Measurements from ENCODE around the gene LHX8. TPM values are rescaled to one million over a fixed set of nuclear protein-coding genes. Genes with fewer than 3 reads are reported as not detected.
"Not testable (repeated sequence)": the region's sequence is repeated elsewhere in the genome, so short reads cannot be mapped to it uniquely, and the experiment has no call there.

Gene LHX8
- not detected in 2 replicates for total RNA-seq (2014; rRNA removed; shearing (Covaris generic))

DNA sequence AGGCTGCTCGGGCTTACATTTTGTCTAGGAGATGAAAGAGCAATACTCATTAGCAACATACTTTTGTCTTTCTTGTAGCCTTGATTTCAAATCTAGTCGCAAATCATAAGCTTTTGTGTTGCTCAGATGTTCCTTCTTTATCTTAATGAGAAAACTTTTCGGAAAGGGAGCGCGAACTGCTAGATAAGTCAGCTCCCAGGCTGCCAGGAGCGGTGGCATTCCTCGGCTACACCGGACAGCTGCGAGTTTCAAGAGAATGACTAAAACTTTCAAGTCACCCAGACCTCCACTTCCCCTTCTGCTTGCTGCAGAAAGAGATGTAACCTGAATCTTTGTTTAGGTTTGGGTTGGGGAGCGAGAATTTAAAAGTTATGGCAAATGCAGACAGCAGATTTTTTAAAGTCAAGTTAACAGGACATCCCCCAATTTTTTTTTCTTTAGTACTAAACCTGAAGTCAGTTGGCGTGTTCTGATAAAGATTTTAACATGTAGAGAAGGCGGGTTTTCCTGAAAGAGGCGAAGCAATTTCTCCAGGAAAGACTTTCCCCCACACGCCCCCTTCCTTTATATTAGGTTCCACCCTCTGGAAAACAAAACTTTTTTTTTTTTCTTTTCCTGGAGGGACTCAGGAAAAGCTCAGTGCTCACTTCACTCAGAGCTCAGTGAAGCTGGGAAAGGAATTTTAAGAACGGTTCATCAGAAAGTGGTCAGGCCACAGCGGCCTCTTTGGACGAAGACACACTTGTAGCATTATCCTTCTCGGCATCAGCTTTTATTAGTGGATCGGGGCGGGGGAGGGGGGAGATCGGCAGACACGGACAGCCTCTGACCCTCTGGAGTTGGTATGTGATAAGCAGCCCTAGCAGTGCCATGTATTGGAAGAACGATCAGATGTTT is at the start of gene LHX8:
TSS of gene LHX8 (plus strand) at position 639 of the 897 bp plus-strand sequence. CDS start 2,227 bp downstream, outside the sequence.
- Histone ChIP-seq H3K27me3 (ENCODE audit: control insufficient read depth, insufficient read depth, low read length) (peaks cover 96% of the 10 kb centered on the region), H3K36me3 (replicated peaks; ENCODE audit: control insufficient read depth, insufficient read depth, low read length) (no peaks in the 10 kb centered on the region), H3K4me3 (ENCODE audit: insufficient read depth, low read depth, low read length) (peak within 1 kb of the TSS; percentile 50)
- peak; percentile 42 for DNase-seq

DNA sequence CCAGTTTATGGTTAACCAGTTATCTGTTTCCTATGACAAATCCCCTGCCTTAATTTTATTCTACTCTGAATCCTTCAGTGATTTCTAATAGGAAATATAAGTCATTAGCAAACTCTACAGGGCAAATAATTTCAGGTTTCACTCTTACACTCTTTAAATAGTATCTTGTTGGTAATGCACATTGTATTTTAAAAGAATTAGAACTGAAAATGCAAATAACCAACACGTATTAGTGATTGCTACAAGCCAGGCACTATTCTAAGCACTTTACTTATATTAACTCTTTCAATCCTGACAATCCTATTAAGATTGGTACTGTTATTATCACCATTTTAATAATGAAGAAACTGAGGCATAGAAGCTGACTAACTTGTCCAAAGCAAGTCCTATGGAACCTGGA is 48.3 kb upstream of the LHX8 start:
- Histone ChIP-seq H3K4me3 (ENCODE audit: insufficient read depth, low read depth, low read length) (no peak overlapping the region), H3K36me3 (replicated peaks; ENCODE audit: control insufficient read depth, insufficient read depth, low read length) (no peaks in the 10 kb centered on the region), H3K27me3 (ENCODE audit: control insufficient read depth, insufficient read depth, low read length) (peaks cover 6% of the 10 kb centered on the region; the same call in 1 of the 2 replicates)
- DNase-seq = no peak

DNA sequence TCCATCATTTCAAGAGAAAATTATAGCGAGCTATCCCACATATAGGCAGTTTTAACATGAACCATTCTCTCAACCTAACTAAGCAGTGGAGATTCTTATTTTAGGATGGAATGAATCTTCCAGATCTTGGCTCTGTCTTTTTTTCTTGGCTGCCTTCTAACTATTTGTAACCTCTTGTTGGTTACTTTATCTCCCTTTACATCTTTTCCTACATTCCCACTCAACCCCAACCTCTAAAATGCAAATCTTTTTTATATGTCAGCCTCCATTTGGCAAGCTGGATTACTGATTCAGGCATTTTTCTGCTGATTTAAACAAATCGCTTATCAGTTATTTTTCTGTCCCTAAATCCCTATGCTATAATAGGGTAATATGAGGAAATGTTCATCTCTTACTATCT is 46.9 kb upstream of the LHX8 start:
- no peaks in the 10 kb centered on the region for H3K36me3 ChIP-seq (replicated peaks; ENCODE audit: control insufficient read depth, insufficient read depth, low read length)
- peaks cover 3% of the 10 kb centered on the region; the same call in 1 of the 2 replicates for H3K27me3 ChIP-seq (ENCODE audit: control insufficient read depth, insufficient read depth, low read length)
- DNase-seq = no peak
- H3K4me3 ChIP-seq (ENCODE audit: insufficient read depth, low read depth, low read length) = no peak overlapping the region

GRCh38 chr1:75092141-75092540 is 42.0 kb upstream of the LHX8 start:
- no peaks in the 10 kb centered on the region for H3K36me3 ChIP-seq (replicated peaks; ENCODE audit: control insufficient read depth, insufficient read depth, low read length)
- DNase-seq = peak; percentile 6

DNA sequence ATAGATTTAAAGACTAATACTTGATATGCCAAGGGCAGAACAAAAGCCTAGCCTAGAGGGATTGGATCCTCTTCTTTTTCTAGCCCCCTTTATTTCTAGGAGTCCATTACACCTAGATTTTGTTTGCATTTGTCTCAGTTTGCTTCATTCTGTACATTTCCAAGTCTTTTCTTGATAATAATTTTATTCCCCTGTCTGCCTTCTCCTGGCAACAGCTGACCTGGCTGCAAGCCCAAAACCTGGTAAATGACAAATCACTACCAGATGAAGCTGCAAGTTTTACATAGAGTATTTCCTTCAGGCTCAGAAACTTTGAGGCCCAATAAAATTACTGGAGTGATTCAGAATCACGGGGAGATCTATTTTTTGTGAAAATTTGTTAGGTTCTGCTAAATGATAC is 36.5 kb upstream of the LHX8 start:
- no peaks in the 10 kb centered on the region for H3K36me3 ChIP-seq (replicated peaks; ENCODE audit: control insufficient read depth, insufficient read depth, low read length)
- no peaks in the 10 kb centered on the region; the same call in 1 of the 2 replicates for H3K27me3 ChIP-seq (ENCODE audit: control insufficient read depth, insufficient read depth, low read length)
- DNase-seq = no peak
- H3K4me3 ChIP-seq (ENCODE audit: insufficient read depth, low read depth, low read length) = no peak overlapping the region

More at GRCh38 chr1:75092141-75092540, 42.0 kb upstream of the LHX8 start:
- Histone ChIP-seq H3K4me3 (ENCODE audit: insufficient read depth, low read depth, low read length) (no peak overlapping the region), H3K27me3 (ENCODE audit: control insufficient read depth, insufficient read depth, low read length) (no peaks in the 10 kb centered on the region; the same call in 1 of the 2 replicates)

DNA sequence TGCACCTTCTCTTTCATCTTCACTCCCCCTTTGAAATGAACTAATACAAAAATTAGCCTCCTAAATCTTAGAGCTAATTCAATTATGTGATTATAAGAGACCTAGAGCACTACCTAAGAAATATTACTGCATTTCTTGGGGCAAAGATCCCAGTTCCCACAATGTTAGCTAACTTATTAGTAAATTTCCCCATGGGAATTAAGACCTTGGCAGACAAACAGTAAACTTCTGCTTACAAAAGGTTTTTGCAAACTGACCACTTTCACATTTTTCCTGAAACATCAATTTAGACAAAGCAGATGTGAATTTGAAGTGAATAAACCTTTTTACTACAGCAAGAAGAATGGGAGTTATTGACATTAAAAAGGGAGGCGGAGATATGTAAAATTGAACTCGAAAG is 34.6 kb upstream of the LHX8 start:
- no peak overlapping the region for H3K4me3 ChIP-seq (ENCODE audit: insufficient read depth, low read depth, low read length)
- H3K27me3 ChIP-seq (ENCODE audit: control insufficient read depth, insufficient read depth, low read length) = no peaks in the 10 kb centered on the region; the same call in 1 of the 2 replicates
- no peak for DNase-seq
- no peaks in the 10 kb centered on the region for H3K36me3 ChIP-seq (replicated peaks; ENCODE audit: control insufficient read depth, insufficient read depth, low read length)

DNA sequence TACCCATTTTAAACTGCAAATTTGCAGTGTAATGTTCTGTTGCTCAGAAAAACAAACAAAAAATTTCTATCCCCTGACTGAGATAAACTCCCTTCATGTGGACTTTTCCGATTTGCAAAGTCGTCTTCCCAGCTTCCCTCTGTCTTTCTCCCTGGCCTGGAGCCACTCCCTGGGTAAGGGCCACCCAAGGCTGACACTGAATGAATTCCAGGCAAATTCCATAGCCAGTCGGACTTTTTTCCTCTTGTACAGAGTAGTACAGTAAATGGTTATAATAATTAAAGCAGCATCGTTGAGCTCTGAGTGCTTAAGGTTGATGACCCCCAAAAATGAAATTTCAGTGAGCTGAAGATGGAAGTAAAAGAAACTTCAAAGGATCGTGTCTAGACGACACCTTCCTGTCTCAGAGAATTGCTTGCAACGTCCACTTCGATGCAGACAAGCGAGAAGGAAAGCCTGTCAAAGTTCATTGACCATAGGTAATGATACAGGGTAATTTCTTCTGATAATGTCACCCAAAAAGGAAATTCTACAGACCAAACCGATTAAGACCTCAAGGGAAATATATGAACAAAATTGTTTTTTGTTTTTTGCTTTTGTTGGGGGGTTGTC is 33.6 kb upstream of the LHX8 start:
- no peak for DNase-seq
- Histone ChIP-seq H3K27me3 (ENCODE audit: control insufficient read depth, insufficient read depth, low read length) (no peaks in the 10 kb centered on the region; the same call in 1 of the 2 replicates), H3K36me3 (replicated peaks; ENCODE audit: control insufficient read depth, insufficient read depth, low read length) (no peaks in the 10 kb centered on the region), H3K4me3 (ENCODE audit: insufficient read depth, low read depth, low read length) (no peak overlapping the region)

DNA sequence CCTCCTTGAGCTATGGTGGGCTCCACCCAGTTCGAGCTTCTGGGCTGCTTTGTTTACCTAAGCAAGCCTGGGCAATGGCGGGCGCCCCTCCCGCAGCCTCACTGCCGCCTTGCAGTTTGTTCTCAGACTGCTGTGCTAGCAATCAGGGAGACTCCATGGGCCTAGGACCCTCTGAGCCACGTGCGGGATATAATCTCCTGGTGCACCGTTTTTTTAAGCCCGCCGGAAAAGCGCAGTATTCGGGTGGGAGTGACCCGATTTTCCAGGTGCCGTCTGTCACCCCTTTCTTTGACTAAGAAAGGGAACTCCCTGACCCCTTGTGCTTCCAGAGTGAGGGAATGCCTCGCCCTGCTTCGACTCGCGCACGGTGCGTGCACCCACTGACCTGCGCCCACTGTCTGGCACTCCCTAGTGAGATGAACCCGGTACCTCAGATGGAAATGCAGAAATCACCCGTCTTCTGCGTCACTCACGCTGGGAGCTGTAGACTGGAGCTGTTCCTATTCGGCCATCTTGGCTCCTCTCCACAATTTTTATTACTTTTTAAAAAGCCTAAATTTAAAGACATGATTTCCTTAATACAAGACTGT is 21.7 kb upstream of the LHX8 start:
- not testable (repeated sequence) for H3K4me3 ChIP-seq (ENCODE audit: insufficient read depth, low read depth, low read length); DNase-seq; H3K27me3 ChIP-seq (ENCODE audit: control insufficient read depth, insufficient read depth, low read length); H3K36me3 ChIP-seq (replicated peaks; ENCODE audit: control insufficient read depth, insufficient read depth, low read length)

- no peak for DNase-seq
- H3K4me3 ChIP-seq (ENCODE audit: insufficient read depth, low read depth, low read length) = no peak overlapping the region
- H3K36me3 ChIP-seq (replicated peaks; ENCODE audit: control insufficient read depth, insufficient read depth, low read length) = no peaks in the 10 kb centered on the region
- H3K27me3 ChIP-seq (ENCODE audit: control insufficient read depth, insufficient read depth, low read length) = no peaks in the 10 kb centered on the region
Measured at GRCh38 chr1:75115654-75116053, 18.5 kb upstream of the LHX8 start.

- no peaks in the 10 kb centered on the region for H3K36me3 ChIP-seq (replicated peaks; ENCODE audit: control insufficient read depth, insufficient read depth, low read length)
Measured at GRCh38 chr1:75123756-75124155, 10.4 kb upstream of the LHX8 start.

GRCh38 chr1:75124510-75124909 is 9.7 kb upstream of the LHX8 start:
- peaks cover 35% of the 10 kb centered on the region for H3K27me3 ChIP-seq (ENCODE audit: control insufficient read depth, insufficient read depth, low read length)
- no peaks in the 10 kb centered on the region for H3K36me3 ChIP-seq (replicated peaks; ENCODE audit: control insufficient read depth, insufficient read depth, low read length)
- DNase-seq = peak; percentile 57
- no peak overlapping the region for H3K4me3 ChIP-seq (ENCODE audit: insufficient read depth, low read depth, low read length)

More at GRCh38 chr1:75123756-75124155, 10.4 kb upstream of the LHX8 start:
- Histone ChIP-seq H3K4me3 (ENCODE audit: insufficient read depth, low read depth, low read length) (no peak overlapping the region), H3K27me3 (ENCODE audit: control insufficient read depth, insufficient read depth, low read length) (peaks cover 27% of the 10 kb centered on the region)
- no peak for DNase-seq

DNA sequence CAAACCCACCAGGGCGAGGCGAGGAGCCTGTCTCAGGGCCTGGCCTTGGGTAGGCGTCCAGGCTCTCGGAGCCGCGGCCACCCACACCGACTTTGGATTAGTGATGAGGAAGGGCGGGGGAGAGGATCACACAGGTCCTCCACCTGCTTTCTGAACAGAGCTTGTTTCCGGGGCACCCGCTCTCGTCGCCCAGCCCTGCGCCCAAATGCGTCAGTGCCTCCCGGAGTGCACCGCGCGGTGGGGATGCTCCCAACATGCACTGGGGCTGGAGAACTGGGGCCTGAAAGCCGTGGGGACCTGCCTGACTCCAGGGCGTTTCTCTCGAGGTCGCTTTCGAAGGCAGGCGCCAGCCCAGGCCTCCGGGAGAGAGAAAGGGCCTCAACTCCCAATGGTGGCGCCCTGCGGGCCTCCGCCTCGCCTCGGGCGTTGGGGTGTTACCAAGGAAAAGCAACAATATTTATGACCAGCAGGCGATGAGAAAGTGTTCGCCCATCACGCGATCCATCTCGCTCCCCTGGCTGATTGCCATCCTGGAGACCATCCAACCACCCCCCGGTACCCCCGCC is 8.9 kb upstream of the LHX8 start:
- Histone ChIP-seq H3K36me3 (replicated peaks; ENCODE audit: control insufficient read depth, insufficient read depth, low read length) (no peaks in the 10 kb centered on the region), H3K4me3 (ENCODE audit: insufficient read depth, low read depth, low read length) (no peak overlapping the region), H3K27me3 (ENCODE audit: control insufficient read depth, insufficient read depth, low read length) (peaks cover 42% of the 10 kb centered on the region)
- peak; percentile 42 for DNase-seq

- peak; percentile 14 for DNase-seq
- H3K4me3 ChIP-seq (ENCODE audit: insufficient read depth, low read depth, low read length) = no peak overlapping the region
Measured at GRCh38 chr1:75126611-75127101, 7.5 kb upstream of the LHX8 start.

More at GRCh38 chr1:75126611-75127101, 7.5 kb upstream of the LHX8 start:
- no peaks in the 10 kb centered on the region for H3K36me3 ChIP-seq (replicated peaks; ENCODE audit: control insufficient read depth, insufficient read depth, low read length)
- H3K27me3 ChIP-seq (ENCODE audit: control insufficient read depth, insufficient read depth, low read length) = peaks cover 56% of the 10 kb centered on the region
